Measurements from ENCODE around the gene DNAH11. TPM values are rescaled to one million over a fixed set of nuclear protein-coding genes. Genes with fewer than 3 reads are reported as not detected.

The DNAH11 gene
- total and polyA plus RNA-seq, 2 of the 13 experiments (the other 11 are each of a cell fraction or from before 2014, with no cell fraction given): not detected

DNA sequence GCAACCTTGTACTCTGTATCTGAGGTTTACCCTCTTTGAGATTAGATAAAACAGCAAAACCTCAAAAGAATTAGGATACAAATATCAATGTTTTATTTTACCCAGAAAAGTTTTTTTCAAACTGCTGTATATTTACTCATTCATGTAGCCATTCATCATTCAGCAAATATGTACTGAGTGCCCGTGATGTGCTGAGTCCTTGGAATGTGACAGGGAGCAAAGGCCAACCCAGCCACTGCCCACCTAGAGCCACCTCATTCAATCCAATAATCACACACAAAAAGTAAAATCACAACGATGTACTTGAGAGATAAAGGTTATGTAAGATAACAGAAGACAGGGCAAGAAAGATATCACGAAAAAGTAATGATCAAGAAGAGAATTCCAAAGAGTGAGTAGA, 215.4 kb downstream of the DNAH11 start:
- ATAC-seq (peak; percentile 74), DNase-seq (ENCODE audit: low spot score) (peak; percentile 19), FAIRE-seq (no peak)
- Histone ChIP-seq H2AFZ (ENCODE audit: low read length) (no peak overlapping the region), H3K79me2 (ENCODE audit: insufficient read depth, low read length) (no peaks in the 10 kb centered on the region), H3K27ac (ENCODE audit: extremely low read length, insufficient read depth, low read length) (no peak overlapping the region), H3K4me2 (ENCODE audit: low read depth, low read length) (no peak overlapping the region), H4K20me1 (ENCODE audit: insufficient read depth, low read length) (no peaks in the 10 kb centered on the region), H3K9ac (ENCODE audit: insufficient read depth, low read depth, low read length) (no peak overlapping the region), H3K27me3 (ENCODE audit: control insufficient read depth in 1 of 2, insufficient read depth in 2 of 2, low read length in 2 of 2) (no peaks in the 10 kb centered on the region), H3K4me1 (ENCODE audit: insufficient read depth, low read length) (peaks cover 17% of the 10 kb centered on the region), H3K36me3 (replicated peaks in 1 of 2; ENCODE audit: control insufficient read depth in 1 of 2, insufficient read depth in 2 of 2, low read length in 2 of 2) (no peaks in the 10 kb centered on the region), H3K9me3 (ENCODE audit: low read length) (no peaks in the 10 kb centered on the region), H3K4me3 (replicated peaks in 1 of 3; ENCODE audit: insufficient read depth in 1 of 3, low read depth in 2 of 3, low read length in 3 of 3) (no peak overlapping the region)
- BruUV-seq (replicated peaks): no TSS peak
- in situ Hi-C loops (cut with HindIII; ENCODE audit: extremely low pct_ligation_motif_present, low pct_unique_long_range_greater_than_20kb): loop anchor here (25.0 kb wide), 1 partner anchor 221 kb away; the partner anchor contains the start of gene DNAH11
- ChIA-PET CTCF (ENCODE audit: low intra/inter-chr PET ratio, low total read pairs) (no interaction called here), POLR2A (no interaction called here)
- 1% methylated on average over 3 of the region's 3 CpGs for WGBS (ENCODE audit: low lambda C conversion rate)
- intact Hi-C loops (cut with micrococcal nuclease; ENCODE audit: unreplicated experiment): no loop called here
- no peak for TF ChIP-seq DRAP1 (CRISPR knock-in tag; IDR thresholded peaks at IDR 0.05)
- TF ChIP-seq, protein P1, sequence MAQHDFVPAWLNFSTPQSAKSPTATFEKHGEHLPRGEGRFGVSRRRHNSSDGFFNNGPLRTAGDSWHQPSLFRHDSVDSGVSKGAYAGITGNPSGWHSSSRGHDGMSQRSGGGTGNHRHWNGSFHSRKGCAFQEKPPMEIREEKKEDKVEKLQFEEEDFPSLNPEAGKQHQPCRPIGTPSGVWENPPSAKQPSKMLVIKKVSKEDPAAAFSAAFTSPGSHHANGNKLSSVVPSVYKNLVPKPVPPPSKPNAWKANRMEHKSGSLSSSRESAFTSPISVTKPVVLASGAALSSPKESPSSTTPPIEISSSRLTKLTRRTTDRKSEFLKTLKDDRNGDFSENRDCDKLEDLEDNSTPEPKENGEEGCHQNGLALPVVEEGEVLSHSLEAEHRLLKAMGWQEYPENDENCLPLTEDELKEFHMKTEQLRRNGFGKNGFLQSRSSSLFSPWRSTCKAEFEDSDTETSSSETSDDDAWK (CRISPR knock-in tag; IDR thresholded peaks at IDR 0.05): no peak
- no peak for TF ChIP-seq ZNF83 (CRISPR knock-in tag; IDR thresholded peaks at IDR 0.05; ENCODE audit: borderline replicate concordance)
- TF ChIP-seq, protein P2, sequence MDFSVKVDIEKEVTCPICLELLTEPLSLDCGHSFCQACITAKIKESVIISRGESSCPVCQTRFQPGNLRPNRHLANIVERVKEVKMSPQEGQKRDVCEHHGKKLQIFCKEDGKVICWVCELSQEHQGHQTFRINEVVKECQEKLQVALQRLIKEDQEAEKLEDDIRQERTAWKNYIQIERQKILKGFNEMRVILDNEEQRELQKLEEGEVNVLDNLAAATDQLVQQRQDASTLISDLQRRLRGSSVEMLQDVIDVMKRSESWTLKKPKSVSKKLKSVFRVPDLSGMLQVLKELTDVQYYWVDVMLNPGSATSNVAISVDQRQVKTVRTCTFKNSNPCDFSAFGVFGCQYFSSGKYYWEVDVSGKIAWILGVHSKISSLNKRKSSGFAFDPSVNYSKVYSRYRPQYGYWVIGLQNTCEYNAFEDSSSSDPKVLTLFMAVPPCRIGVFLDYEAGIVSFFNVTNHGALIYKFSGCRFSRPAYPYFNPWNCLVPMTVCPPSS (IDR thresholded peaks at IDR 0.05): no peak
- no peak for TF ChIP-seq STAT6 (CRISPR knock-in tag; IDR thresholded peaks at IDR 0.05; ENCODE audit: borderline replicate concordance)
- no peak for TF ChIP-seq MEF2D (CRISPR knock-in tag; IDR thresholded peaks at IDR 0.05)
- no peak for TF ChIP-seq NCOA5 (CRISPR knock-in tag; IDR thresholded peaks at IDR 0.05)
- TF ChIP-seq HNF4A (CRISPR knock-in tag; IDR thresholded peaks at IDR 0.05): peak; percentile 51
- TF ChIP-seq CBX5 (CRISPR knock-in tag; IDR thresholded peaks at IDR 0.05; ENCODE audit: borderline replicate concordance): no peak
- no peak for TF ChIP-seq SMARCE1 (IDR thresholded peaks at IDR 0.05; ENCODE audit: borderline replicate concordance)
- TF ChIP-seq, protein P3, sequence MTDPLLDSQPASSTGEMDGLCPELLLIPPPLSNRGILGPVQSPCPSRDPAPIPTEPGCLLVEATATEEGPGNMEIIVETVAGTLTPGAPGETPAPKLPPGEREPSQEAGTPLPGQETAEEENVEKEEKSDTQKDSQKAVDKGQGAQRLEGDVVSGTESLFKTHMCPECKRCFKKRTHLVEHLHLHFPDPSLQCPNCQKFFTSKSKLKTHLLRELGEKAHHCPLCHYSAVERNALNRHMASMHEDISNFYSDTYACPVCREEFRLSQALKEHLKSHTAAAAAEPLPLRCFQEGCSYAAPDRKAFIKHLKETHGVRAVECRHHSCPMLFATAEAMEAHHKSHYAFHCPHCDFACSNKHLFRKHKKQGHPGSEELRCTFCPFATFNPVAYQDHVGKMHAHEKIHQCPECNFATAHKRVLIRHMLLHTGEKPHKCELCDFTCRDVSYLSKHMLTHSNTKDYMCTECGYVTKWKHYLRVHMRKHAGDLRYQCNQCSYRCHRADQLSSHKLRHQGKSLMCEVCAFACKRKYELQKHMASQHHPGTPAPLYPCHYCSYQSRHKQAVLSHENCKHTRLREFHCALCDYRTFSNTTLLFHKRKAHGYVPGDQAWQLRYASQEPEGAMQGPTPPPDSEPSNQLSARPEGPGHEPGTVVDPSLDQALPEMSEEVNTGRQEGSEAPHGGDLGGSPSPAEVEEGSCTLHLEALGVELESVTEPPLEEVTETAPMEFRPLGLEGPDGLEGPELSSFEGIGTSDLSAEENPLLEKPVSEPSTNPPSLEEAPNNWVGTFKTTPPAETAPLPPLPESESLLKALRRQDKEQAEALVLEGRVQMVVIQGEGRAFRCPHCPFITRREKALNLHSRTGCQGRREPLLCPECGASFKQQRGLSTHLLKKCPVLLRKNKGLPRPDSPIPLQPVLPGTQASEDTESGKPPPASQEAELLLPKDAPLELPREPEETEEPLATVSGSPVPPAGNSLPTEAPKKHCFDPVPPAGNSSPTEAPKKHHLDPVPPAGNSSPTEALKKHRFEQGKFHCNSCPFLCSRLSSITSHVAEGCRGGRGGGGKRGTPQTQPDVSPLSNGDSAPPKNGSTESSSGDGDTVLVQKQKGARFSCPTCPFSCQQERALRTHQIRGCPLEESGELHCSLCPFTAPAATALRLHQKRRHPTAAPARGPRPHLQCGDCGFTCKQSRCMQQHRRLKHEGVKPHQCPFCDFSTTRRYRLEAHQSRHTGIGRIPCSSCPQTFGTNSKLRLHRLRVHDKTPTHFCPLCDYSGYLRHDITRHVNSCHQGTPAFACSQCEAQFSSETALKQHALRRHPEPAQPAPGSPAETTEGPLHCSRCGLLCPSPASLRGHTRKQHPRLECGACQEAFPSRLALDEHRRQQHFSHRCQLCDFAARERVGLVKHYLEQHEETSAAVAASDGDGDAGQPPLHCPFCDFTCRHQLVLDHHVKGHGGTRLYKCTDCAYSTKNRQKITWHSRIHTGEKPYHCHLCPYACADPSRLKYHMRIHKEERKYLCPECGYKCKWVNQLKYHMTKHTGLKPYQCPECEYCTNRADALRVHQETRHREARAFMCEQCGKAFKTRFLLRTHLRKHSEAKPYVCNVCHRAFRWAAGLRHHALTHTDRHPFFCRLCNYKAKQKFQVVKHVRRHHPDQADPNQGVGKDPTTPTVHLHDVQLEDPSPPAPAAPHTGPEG (CRISPR knock-in tag; IDR thresholded peaks at IDR 0.05): no peak
- no peak for TF ChIP-seq ZNF263 (CRISPR knock-in tag; IDR thresholded peaks at IDR 0.05)
- TF ChIP-seq ARNT2 (CRISPR knock-in tag; IDR thresholded peaks at IDR 0.05; ENCODE audit: low read depth): no peak
- no peak for TF ChIP-seq FOXA1 (IDR thresholded peaks at IDR 0.05)
- no peak for TF ChIP-seq FOXA1 (CRISPR knock-in tag; IDR thresholded peaks at IDR 0.05)

Measured in HepG2 (cell line).